ENCODE measurements around the gene PLA2G4B. TPM values are rescaled to one million over a fixed set of nuclear protein-coding genes. Genes with fewer than 3 reads are reported as not detected.

Gene PLA2G4B
- polyA plus RNA-seq, 1 experiment = 2.4 TPM

DNA sequence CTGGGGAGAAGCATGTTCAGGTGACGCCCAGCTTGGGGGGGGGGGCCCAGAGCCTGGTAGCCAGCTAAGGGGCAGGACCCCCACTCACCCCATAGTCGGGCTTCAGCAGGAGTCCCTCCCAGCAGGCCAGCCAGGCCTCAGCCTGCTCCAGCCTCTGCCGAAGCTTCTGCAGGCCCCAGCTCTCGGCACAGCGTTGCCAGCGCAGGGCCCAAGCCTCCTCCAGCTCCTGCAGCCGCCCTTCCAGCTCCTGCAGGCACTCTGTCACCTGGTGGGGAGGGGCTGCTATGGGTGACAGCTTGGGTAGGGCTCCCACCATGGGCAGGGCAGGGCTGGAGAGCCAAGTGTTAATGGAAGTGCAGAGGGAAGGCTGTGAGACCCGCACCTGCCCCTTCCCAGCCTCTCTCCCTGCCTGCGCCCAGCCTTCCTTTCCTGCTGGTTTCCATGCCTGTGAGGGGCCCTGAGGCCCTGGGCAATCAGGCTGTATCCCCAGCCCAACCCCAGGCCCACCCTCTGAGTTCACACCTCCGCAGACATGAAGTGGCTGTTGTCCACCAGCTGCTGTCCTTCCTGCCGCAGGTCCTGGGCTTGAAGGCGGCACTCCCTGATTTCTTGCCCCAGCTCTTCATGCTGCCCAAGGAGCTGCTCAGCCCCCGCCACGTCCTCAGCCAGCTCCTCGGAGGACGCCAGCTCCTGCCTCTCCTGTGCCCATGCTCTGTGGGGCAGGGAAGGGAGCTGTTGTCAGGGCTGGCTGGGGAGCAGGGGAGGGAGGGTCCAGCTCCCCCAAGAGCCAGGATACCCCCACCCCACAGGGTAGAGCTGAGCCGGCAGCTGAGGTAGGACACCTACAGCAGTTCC, 14.3 kb downstream of the PLA2G4B start:
- Histone ChIP-seq H3K27me3 (ENCODE audit: control insufficient read depth, insufficient read depth, low read length) (peaks cover 13% of the 10 kb centered on the region), H3K4me3 (ENCODE audit: low read depth, low read length) (no peak overlapping the region), H3K36me3 (ENCODE audit: control insufficient read depth, insufficient read depth, low read length) (no peaks in the 10 kb centered on the region; the same call in none of the 2 replicates)
- TF ChIP-seq, protein P1, sequence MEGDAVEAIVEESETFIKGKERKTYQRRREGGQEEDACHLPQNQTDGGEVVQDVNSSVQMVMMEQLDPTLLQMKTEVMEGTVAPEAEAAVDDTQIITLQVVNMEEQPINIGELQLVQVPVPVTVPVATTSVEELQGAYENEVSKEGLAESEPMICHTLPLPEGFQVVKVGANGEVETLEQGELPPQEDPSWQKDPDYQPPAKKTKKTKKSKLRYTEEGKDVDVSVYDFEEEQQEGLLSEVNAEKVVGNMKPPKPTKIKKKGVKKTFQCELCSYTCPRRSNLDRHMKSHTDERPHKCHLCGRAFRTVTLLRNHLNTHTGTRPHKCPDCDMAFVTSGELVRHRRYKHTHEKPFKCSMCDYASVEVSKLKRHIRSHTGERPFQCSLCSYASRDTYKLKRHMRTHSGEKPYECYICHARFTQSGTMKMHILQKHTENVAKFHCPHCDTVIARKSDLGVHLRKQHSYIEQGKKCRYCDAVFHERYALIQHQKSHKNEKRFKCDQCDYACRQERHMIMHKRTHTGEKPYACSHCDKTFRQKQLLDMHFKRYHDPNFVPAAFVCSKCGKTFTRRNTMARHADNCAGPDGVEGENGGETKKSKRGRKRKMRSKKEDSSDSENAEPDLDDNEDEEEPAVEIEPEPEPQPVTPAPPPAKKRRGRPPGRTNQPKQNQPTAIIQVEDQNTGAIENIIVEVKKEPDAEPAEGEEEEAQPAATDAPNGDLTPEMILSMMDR (IDR thresholded peaks at IDR 0.05; ENCODE audit: insufficient read depth, low read depth, low read length) = no peak
- POLR2A ChIA-PET = interaction anchor here (0.7 kb wide), 1 partner anchor 14 kb away, joined by 9 read pairs; no protein-coding TSS in a partner anchor
- CTCF ChIA-PET = interaction anchor here (0.8 to 1.4 kb wide), 3 partner anchors 41 to 285 kb away, joined by 3 read pairs; no protein-coding TSS in a partner anchor
- DNase-seq (ENCODE audit: low read depth) = no peak

DNA sequence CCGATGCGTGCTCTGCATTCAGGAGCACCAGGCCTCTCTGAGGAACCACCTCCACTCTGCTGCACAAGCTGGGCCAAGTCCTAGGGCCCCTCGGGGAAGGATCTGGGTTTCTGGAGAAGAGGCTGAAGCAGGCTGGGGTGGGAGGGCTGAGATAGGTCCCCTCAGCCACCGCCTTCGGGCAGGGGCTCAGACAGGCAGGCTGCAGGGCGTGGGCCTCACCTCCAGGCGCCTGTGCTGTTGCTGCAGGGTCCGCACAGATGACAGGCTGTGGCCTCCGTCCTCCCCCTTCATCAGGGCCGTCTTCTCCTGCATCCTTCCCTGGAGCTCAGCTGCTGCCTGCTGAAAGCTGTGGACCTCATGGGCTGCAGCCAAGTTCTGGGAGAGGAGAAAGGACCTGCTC, 15.2 kb downstream of the PLA2G4B start:
- Histone ChIP-seq H3K36me3 (ENCODE audit: control insufficient read depth, insufficient read depth, low read length) (no peaks in the 10 kb centered on the region), H3K4me3 (ENCODE audit: low read depth, low read length) (no peak overlapping the region), H3K27me3 (ENCODE audit: control insufficient read depth, insufficient read depth, low read length) (peaks cover 15% of the 10 kb centered on the region)
- TF ChIP-seq, protein P1 (IDR thresholded peaks at IDR 0.05; ENCODE audit: insufficient read depth, low read depth, low read length) = no peak
- CTCF ChIA-PET = no interaction called here
- no peak for DNase-seq (ENCODE audit: low read depth)
- POLR2A ChIA-PET = no interaction called here

DNA sequence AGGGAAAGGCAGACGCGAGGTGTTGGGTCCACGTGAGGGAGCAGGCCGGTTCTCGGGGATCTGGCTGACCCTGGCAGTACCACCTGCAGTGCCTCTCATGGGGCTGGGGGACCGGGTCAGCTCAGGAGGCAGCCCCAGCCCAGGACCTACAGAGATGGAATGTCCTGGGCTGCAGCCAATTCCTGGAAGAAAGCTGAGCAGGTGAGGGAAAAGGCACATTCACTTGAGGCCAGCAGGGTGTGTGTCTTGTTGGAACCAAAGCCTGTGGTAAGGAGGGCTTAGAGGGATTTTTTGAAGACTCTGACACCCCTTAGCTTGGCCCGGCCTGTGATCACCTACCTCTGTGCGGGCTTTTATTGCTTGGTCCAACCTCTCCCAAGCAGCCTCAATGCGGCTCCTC, 15.8 kb downstream of the PLA2G4B start:
- Histone ChIP-seq H3K4me3 (ENCODE audit: low read depth, low read length) (no peak overlapping the region), H3K36me3 (ENCODE audit: control insufficient read depth, insufficient read depth, low read length) (no peaks in the 10 kb centered on the region), H3K27me3 (ENCODE audit: control insufficient read depth, insufficient read depth, low read length) (peaks cover 15% of the 10 kb centered on the region)
- POLR2A ChIA-PET = no interaction called here
- no peak for DNase-seq (ENCODE audit: low read depth)
- CTCF ChIA-PET = no interaction called here
- TF ChIP-seq, protein P1 (IDR thresholded peaks at IDR 0.05; ENCODE audit: insufficient read depth, low read depth, low read length) = no peak

DNA sequence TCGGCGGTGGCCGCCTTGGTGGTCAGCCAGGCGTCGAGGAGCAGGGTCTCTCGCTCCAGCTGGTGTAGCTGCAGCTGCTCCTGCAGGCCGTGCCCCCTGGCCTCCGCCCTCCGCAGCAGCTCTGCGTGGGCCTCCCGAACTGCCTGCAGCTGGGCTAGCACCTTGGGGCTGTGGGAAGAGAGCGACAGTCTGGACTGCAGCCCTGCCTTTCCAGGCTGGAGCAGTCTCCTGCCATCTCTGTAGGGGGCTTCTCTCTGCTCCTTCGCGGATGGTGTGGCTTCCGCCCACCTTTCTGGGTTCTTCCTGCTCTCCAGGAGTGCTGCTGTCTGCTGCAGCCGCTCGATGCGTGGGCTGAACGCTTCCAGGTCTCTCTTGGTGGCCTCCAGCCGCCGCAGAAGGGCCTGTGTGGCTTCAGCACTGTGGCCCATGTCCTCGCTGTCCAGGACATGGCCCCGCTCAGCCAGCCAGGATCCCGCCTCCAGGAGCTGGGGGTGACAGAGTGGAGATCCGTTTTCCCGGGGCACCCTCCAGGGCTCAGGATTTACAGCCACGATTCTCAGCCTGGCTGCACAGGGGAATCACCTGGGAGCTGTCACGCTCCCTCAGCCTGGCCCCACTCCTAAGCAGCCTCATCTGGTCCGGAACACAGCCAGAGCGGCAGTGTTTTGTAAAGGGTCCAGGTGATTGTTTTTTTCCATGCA, 16.8 kb downstream of the PLA2G4B start:
- CTCF ChIA-PET = no interaction called here

DNA sequence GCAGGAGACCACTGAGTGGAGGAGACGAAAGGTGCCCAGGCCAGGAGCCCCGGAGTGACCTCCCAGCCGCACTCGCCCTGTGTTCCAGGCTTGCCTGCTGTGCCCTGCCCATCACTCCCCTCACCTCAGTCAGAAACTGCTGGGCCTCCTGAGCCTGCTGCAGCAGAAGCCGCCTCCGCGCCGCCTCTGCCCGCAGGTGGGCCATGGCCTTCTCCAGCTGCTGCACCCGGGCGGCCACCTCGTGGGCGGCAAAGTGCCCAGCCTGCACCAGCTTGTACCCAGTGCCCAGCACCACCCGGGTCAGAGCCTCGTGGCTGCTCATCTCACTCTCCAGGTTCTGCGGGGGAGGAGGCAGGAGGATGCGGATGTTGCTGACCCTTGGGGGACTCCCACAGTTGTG, 17.6 kb downstream of the PLA2G4B start:
- H3K4me3 ChIP-seq (ENCODE audit: low read depth, low read length) = no peak overlapping the region
- peaks cover 15% of the 10 kb centered on the region for H3K27me3 ChIP-seq (ENCODE audit: control insufficient read depth, insufficient read depth, low read length)
- ChIA-PET CTCF (no interaction called here), POLR2A (no interaction called here)
- H3K36me3 ChIP-seq (ENCODE audit: control insufficient read depth, insufficient read depth, low read length) = no peaks in the 10 kb centered on the region
- TF ChIP-seq, protein P1 (IDR thresholded peaks at IDR 0.05; ENCODE audit: insufficient read depth, low read depth, low read length) = no peak
- no peak for DNase-seq (ENCODE audit: low read depth)

More for the DNA sequence above, 16.8 kb downstream of the PLA2G4B start:
- DNase-seq (ENCODE audit: low read depth) = no peak
- Histone ChIP-seq H3K27me3 (ENCODE audit: control insufficient read depth, insufficient read depth, low read length) (peaks cover 15% of the 10 kb centered on the region), H3K4me3 (ENCODE audit: low read depth, low read length) (no peak overlapping the region), H3K36me3 (ENCODE audit: control insufficient read depth, insufficient read depth, low read length) (no peaks in the 10 kb centered on the region)
- TF ChIP-seq, protein P1 (IDR thresholded peaks at IDR 0.05; ENCODE audit: insufficient read depth, low read depth, low read length) = no peak
- POLR2A ChIA-PET = no interaction called here
